Peyer's patch (tissue), 4 donors: Measurements from ENCODE around the gene BSPRY.
"Not testable (repeated sequence)": the region's sequence is repeated elsewhere in the genome, so short reads cannot be mapped to it uniquely, and the experiment has no call there.

ENCODE experiments used
- POLR2A ChIP-seq, 2 donors: fragments of 450-650 bp; IDR thresholded peaks; one replicate each; pipeline ENCODE4 v1.5.1; 2017; ENCODE audit warnings: antibody characterized with exemption in 2 of 2, mild to moderate bottlenecking in 2 of 2, moderate library complexity in 2 of 2
- TF ChIP-seq, protein P1 (sequence below), 6 experiments: fragments of 450-650 bp in 4 of 6; fragments of 200-600 bp in 2 of 6; sonication (generic) in 1 of 6; IDR thresholded peaks; one replicate each; pipeline ENCODE4 v1.5.1; 2017 to 2019; ENCODE audit warnings: antibody characterized with exemption in 6 of 6, mild to moderate bottlenecking in 3 of 6, moderate library complexity in 1 of 6

DNA sequence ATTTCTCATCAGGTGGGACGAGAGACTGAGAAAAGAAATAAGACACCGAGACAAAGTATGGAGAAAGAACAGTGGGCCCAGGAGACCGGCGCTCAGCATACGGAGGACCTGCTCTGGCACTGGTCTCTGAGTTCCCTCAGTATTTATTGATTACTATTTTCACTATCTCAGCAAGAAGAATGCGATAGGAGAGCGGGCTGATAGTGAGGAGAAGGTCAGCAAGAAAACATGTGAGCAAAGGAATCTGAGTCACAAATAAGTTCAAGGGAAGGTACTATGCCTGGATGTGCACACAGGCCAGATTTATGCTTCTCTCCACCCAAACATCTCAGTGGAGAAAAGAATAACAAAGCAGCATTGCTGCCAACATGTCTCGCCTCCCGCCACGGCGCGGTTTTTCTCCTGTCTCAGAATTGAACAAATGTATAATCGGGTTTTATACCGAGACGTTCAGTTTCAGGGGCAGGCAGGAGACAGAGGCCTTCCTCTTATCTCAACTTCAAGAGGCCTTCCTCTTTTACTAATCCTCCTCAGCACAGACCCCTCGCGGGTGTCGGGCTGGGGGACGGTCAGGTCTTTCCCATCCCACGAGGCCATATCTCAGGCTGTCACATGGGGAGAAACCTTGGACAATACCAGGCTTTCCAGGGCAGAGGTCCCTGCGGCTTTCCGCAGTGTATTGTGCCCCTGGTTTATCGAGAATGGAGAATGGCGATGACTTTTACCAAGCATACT, 29.9 kb downstream of the BSPRY start:
- TF ChIP-seq, protein P1, sequence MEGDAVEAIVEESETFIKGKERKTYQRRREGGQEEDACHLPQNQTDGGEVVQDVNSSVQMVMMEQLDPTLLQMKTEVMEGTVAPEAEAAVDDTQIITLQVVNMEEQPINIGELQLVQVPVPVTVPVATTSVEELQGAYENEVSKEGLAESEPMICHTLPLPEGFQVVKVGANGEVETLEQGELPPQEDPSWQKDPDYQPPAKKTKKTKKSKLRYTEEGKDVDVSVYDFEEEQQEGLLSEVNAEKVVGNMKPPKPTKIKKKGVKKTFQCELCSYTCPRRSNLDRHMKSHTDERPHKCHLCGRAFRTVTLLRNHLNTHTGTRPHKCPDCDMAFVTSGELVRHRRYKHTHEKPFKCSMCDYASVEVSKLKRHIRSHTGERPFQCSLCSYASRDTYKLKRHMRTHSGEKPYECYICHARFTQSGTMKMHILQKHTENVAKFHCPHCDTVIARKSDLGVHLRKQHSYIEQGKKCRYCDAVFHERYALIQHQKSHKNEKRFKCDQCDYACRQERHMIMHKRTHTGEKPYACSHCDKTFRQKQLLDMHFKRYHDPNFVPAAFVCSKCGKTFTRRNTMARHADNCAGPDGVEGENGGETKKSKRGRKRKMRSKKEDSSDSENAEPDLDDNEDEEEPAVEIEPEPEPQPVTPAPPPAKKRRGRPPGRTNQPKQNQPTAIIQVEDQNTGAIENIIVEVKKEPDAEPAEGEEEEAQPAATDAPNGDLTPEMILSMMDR (IDR thresholded peaks at IDR 0.05), result not testable (repeated sequence)
- TF ChIP-seq POLR2A (IDR thresholded peaks at IDR 0.05), result not testable (repeated sequence)
